Astrocyte of the cerebellum (primary cell): Measurements from ENCODE around the gene UBB.

ENCODE experiments used
- DNase-seq: peaks from one replicate; pipeline ENCODE4 v3.0.0-alpha.2; 2011; ENCODE audit warnings: low read depth
- H3K4me3 ChIP-seq: 2 replicates; pipeline ENCODE4 v1.5.1; 2011; ENCODE audit warnings: mild to moderate bottlenecking, low read depth, low read length, moderate library complexity
- in situ Hi-C: cut with HindIII; loops from 2 replicates; pipeline ENCODE4 v1.10.0; 2017; ENCODE audit warnings: low sequenced_read_pairs
- TF ChIP-seq, protein P1 (sequence below): IDR thresholded peaks from 2 replicates; pipeline ENCODE4 v1.5.1; 2012; ENCODE audit warnings: low read length, low read depth, moderate library complexity, mild to moderate bottlenecking; ENCODE audit errors: missing control alignments

UBB gene

DNA sequence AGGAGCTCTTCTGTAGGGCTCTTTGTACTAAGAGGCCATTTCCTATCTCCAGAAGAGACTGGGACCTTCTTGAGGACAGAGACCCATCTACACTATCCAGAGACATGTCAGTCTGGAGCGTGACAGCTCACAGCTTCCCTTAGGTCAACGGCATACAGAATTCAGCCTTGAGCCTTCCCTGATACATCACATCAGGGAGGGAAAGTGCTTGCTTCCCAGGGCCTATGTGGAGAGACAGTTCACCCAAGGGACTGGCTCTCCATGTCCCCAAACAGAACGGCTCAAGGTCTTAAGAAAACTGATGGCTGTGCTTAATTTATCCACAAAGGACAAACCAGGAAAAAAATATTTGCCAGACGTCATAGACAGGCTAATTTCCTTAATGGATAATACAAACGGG is 35.3 kb upstream of the UBB start:
- no peak for DNase-seq
- TF ChIP-seq, protein P1, sequence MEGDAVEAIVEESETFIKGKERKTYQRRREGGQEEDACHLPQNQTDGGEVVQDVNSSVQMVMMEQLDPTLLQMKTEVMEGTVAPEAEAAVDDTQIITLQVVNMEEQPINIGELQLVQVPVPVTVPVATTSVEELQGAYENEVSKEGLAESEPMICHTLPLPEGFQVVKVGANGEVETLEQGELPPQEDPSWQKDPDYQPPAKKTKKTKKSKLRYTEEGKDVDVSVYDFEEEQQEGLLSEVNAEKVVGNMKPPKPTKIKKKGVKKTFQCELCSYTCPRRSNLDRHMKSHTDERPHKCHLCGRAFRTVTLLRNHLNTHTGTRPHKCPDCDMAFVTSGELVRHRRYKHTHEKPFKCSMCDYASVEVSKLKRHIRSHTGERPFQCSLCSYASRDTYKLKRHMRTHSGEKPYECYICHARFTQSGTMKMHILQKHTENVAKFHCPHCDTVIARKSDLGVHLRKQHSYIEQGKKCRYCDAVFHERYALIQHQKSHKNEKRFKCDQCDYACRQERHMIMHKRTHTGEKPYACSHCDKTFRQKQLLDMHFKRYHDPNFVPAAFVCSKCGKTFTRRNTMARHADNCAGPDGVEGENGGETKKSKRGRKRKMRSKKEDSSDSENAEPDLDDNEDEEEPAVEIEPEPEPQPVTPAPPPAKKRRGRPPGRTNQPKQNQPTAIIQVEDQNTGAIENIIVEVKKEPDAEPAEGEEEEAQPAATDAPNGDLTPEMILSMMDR = no peak
- no peak overlapping the region for H3K4me3 ChIP-seq
- in situ Hi-C loops = no loop called here

DNA sequence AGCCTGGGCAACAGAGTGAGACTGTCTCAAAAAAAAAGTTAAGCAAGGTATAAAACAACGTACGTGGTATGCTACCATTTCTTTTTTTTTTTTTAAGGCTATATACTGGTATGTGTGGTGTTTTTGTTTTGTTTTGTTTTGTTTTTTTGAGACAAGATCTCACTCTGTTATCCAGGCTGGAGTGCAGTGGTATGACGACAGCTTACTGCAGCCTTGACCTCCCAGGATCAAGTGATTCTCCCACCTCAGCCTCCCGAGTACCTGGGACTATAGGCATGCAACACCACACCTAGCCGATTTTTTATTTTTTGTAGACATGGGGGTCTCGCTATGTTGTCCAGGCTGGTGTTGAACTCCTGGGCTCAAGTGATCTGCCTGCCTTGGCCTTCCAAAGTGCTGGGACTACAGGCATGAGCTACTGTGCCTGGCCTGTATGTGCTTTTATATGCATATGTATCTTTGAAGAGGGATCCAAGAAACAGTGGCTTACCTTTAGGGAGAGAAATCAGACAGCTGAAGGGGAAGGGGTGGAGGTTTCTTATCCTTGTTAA is 34.1 kb upstream of the UBB start:
- in situ Hi-C loops = no loop called here
- no peak for DNase-seq
- TF ChIP-seq, protein P1 = no peak
- H3K4me3 ChIP-seq = no peak overlapping the region

DNA sequence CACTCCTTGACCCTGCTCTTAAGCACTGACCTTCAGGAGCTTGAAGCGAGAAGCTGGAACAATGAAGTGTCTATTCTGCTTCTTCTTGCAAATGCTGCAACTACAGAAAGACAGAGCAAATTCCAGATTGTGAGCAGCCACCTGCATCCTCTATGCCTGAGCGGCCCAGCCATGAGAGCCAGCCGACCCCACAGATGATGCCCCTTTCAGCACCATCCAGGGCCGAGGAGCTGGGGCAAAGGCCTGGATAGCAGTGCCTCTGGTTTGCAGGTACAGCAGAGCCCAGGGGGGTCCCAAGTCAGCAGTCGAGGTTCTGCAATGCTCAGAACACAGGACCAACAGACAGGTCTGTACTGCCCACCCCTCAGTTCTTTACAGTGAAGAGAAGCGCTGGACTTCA is 32.3 kb upstream of the UBB start:
- in situ Hi-C loops = no loop called here
- TF ChIP-seq, protein P1 = no peak
- no peak for DNase-seq
- H3K4me3 ChIP-seq = no peak overlapping the region

DNA sequence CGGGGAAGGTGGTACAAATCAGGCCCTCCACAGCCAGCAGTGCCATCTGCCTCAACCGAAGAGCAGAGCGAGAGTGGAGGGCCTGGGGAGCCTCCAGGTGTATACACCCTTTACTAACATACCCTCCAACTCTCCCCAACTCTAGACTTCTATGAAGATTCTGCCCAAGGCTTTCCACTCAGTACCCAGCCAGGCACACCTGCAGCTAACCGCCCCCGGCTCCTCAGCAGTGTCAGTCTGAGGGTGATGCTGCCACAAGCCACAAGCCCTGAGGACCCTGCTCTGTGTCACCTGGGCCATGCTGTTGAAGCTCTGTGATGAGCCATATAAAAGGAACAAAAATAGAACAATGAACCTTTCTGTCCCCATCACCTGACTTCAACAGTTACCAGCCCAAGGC is 31.5 kb upstream of the UBB start:
- no peak overlapping the region for H3K4me3 ChIP-seq
- TF ChIP-seq, protein P1 = no peak
- in situ Hi-C loops = no loop called here
- DNase-seq = no peak

DNA sequence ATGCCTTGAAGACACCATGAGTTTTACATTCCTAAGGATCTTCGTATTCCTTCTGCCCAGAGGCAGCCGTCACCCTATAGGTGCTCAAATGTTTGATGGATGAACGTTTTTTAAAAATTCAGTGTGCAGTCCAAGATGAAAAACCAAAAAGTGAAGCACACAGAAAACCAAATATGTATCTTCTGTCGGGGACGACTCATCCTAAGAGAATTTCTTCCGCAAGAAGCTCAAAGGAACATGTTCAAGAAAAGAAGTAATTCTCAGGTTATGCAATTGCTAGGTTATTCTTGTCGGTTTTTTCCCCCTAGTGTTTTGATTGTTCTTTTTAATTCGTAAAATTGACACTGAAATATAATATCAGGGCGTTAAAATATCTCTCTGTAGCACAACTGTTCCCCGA is 29.1 kb upstream of the UBB start:
- TF ChIP-seq, protein P1 = no peak
- H3K4me3 ChIP-seq = peak overlapping the region; percentile 53
- no peak for DNase-seq
- in situ Hi-C loops = loop anchor here (5.0 kb wide), 1 partner anchor 65 kb away; no protein-coding TSS in a partner anchor

DNA sequence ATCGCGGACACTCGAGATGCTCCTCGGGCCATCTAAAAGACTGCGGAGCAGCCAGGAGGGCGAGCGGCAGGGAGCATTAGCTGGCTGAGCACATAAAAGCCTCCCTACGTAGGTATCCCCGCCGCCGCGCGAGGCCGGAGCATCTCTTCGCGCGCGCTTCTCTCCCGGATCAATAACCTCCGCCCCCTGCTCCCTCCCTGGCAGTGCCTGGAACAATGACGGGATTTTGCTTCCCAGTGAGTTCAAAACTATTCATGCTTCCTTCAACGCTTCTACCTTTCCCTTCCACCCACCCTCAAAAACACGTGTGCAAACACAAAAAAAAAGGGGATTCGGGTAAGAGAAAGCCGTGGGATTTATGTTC is 28.6 kb upstream of the UBB start:
- in situ Hi-C loops = loop anchor here (5.0 kb wide), 1 partner anchor 65 kb away; no protein-coding TSS in a partner anchor
- DNase-seq = no peak
- TF ChIP-seq, protein P1 = no peak
- peak overlapping the region; percentile 53 for H3K4me3 ChIP-seq
